SK-N-SH (cell line): Measurements from ENCODE around the gene PGLYRP4. TPM values are rescaled to one million over a fixed set of nuclear protein-coding genes. Genes with fewer than 3 reads are reported as not detected.

Experiments
- CTCF ChIA-PET: fragments of 300-600, 350-600 bp; formaldehyde crosslinking; extraction: SDS; loops from one replicate; lab custom pipeline; 2021; lab: Yijun Ruan, JAX
- POLR2A ChIA-PET: fragments of 350-600 bp; sonication (Branson Sonifier 250); formaldehyde crosslinking; extraction: SDS; loops from one replicate; lab custom pipeline; 2020; ENCODE audit warnings: antibody characterized with exemption, inconsistent platforms; lab: Yijun Ruan, JAX
- DNase-seq: peaks from one replicate; pipeline ENCODE4 v3.0.0; 2012
- H2AFZ ChIP-seq: fragments of 200-600 bp; sonication (generic); 2 replicates; pipeline ENCODE4 v1.8.1; 2016; ENCODE audit warnings: antibody characterized with exemption, mild to moderate bottlenecking, low read depth
- H3F3A ChIP-seq: fragments of 200-600 bp; sonication (generic); replicated peaks from 2 replicates; pipeline ENCODE3; 2016; ENCODE audit warnings: antibody characterized with exemption, mild to moderate bottlenecking; ENCODE audit not compliant: insufficient read depth
- H3K27ac ChIP-seq, 2 experiments: fragments of 200-500 bp in 1 of 2; fragments of 200-600 bp in 1 of 2; sonication (Bioruptor generic) in 1 of 2; sonication (generic), shearing (Covaris generic) in 1 of 2; 2 replicates each; pipeline versions ENCODE4 v1.5.1 to v1.6.1; 2014 to 2016; ENCODE audit warnings: low read depth in 2 of 2, inconsistent platforms in 1 of 2, low read length in 1 of 2, mild to moderate bottlenecking in 1 of 2, mixed read lengths in 1 of 2
- H3K27me3 ChIP-seq: fragments of 200-600 bp; sonication (generic), shearing (Covaris generic); 2 replicates; pipeline ENCODE4 v1.6.1; 2016; ENCODE audit warnings: mixed run types; ENCODE audit not compliant: insufficient read depth
- H3K36me3 ChIP-seq, 2 experiments: fragments of 200-500 bp in 1 of 2; fragments of 200-600 bp in 1 of 2; sonication (Bioruptor generic) in 1 of 2; sonication (generic) in 1 of 2; replicated peaks in 1 of 2; 2 replicates each; pipeline versions ENCODE3 to v1.5.1; 2014 to 2016; ENCODE audit warnings: low read length in 1 of 2, mild to moderate bottlenecking in 1 of 2; ENCODE audit not compliant: insufficient read depth in 2 of 2, control insufficient read depth in 1 of 2
- H3K4me1 ChIP-seq, 2 experiments: fragments of 200-500 bp in 1 of 2; fragments of 200-600 bp in 1 of 2; sonication (Bioruptor generic) in 1 of 2; sonication (generic), shearing (Covaris generic) in 1 of 2; 2 replicates each; pipeline versions ENCODE4 v1.5.1 to v1.6.1; 2014 to 2016; ENCODE audit warnings: low read depth in 1 of 2, low read length in 1 of 2, mixed run types in 1 of 2; ENCODE audit not compliant: insufficient read depth in 2 of 2, control insufficient read depth in 1 of 2
- H3K4me2 ChIP-seq: fragments of 200-600 bp; sonication (generic), shearing (Covaris generic); 2 replicates; pipeline ENCODE4 v1.6.1; 2017; ENCODE audit warnings: mixed run types
- H3K4me3 ChIP-seq, 2 experiments: fragments of 200-500 bp in 1 of 2; fragments of 200-600 bp in 1 of 2; sonication (Bioruptor generic) in 1 of 2; sonication (generic), shearing (Covaris generic) in 1 of 2; 2 replicates each; pipeline versions ENCODE4 v1.5.1 to v1.8.1; 2014 to 2016; ENCODE audit warnings: low read depth in 2 of 2, inconsistent platforms in 1 of 2, low read length in 1 of 2, mild to moderate bottlenecking in 1 of 2, mixed read lengths in 1 of 2, moderate library complexity in 1 of 2
- H3K79me2 ChIP-seq: fragments of 200-600 bp; sonication (generic); 2 replicates; pipeline ENCODE4 v1.8.1; 2017; ENCODE audit warnings: mild to moderate bottlenecking; ENCODE audit not compliant: insufficient read depth
- H3K9ac ChIP-seq: fragments of 200-600 bp; sonication (generic); 2 replicates; pipeline ENCODE4 v1.6.1; 2017; ENCODE audit warnings: mixed run types
- H3K9me2 ChIP-seq: fragments of 200-600 bp; sonication (generic); 2 replicates; pipeline ENCODE4 v1.6.1; 2017; ENCODE audit warnings: mixed run types
- H3K9me3 ChIP-seq: fragments of 200-600 bp; sonication (generic); 2 replicates; pipeline ENCODE4 v1.6.1; 2017; ENCODE audit warnings: mixed run types, mild to moderate bottlenecking, moderate library complexity
- H4K20me1 ChIP-seq: fragments of 200-600 bp; sonication (generic); 2 replicates; pipeline ENCODE4 v1.6.1; 2017; ENCODE audit warnings: mild to moderate bottlenecking, mixed run types; ENCODE audit not compliant: insufficient read depth
- CHD2 ChIP-seq: fragments of 150-350 bp; IDR thresholded peaks from 2 replicates; pipeline ENCODE4 v1.6.1; 2018; ENCODE audit warnings: low read length; ENCODE audit not compliant: partially characterized antibody
- ELF1 ChIP-seq: IDR thresholded peaks from 2 replicates; pipeline ENCODE4 v1.4.0; 2012
- EP300 ChIP-seq, 2 experiments: IDR thresholded peaks; 2 replicates each; pipeline versions ENCODE4 v1.4.0 to v1.6.1; 2012; ENCODE audit warnings: borderline replicate concordance in 1 of 2, low read depth in 1 of 2, low read length in 1 of 2
- EZH2phosphoT487 ChIP-seq: fragments of 200-600 bp; sonication (generic); IDR thresholded peaks from 2 replicates; pipeline ENCODE4 v1.6.1; 2017; ENCODE audit warnings: low read depth, mixed run types, mild to moderate bottlenecking, antibody characterized with exemption, moderate library complexity, borderline replicate concordance
- FOXM1 ChIP-seq: IDR thresholded peaks from 2 replicates; pipeline ENCODE4 v1.4.0; 2012; ENCODE audit warnings: low read depth, mild to moderate bottlenecking
- IRF3 ChIP-seq: fragments of 150-350 bp; IDR thresholded peaks from 2 replicates; pipeline ENCODE4 v1.6.1; 2016; ENCODE audit warnings: mild to moderate bottlenecking, low read depth, low read length
- JUND ChIP-seq: IDR thresholded peaks from 2 replicates; pipeline ENCODE4 v1.4.0; 2012
- MAX ChIP-seq: IDR thresholded peaks from 2 replicates; pipeline ENCODE4 v1.4.0; 2012; ENCODE audit warnings: low read depth
- MEF2A ChIP-seq: IDR thresholded peaks from 2 replicates; pipeline ENCODE4 v1.4.0; 2012; ENCODE audit warnings: low read depth, borderline replicate concordance
- MXI1 ChIP-seq: IDR thresholded peaks from 2 replicates; pipeline ENCODE4 v1.6.1; 2012; ENCODE audit warnings: mild to moderate bottlenecking, low read depth, low read length, improper control_type of control experiment
- NFIC ChIP-seq: IDR thresholded peaks from 2 replicates; pipeline ENCODE4 v1.4.0; 2012; ENCODE audit warnings: borderline replicate concordance
- NRF1 ChIP-seq: IDR thresholded peaks from 2 replicates; pipeline ENCODE4 v1.6.1; 2012; ENCODE audit warnings: low read depth, mild to moderate bottlenecking, low read length
- POLR2AphosphoS5 ChIP-seq: IDR thresholded peaks from 2 replicates; pipeline ENCODE4 v1.6.1; 2012; ENCODE audit warnings: low read depth, low read length
- REST ChIP-seq: IDR thresholded peaks from 2 replicates; pipeline ENCODE4 v1.6.1; 2012; ENCODE audit warnings: mild to moderate bottlenecking, low read depth, low read length, moderate library complexity
- TAF1 ChIP-seq: IDR thresholded peaks from 2 replicates; pipeline ENCODE4 v1.6.1; 2012; ENCODE audit warnings: low read depth, mild to moderate bottlenecking, low read length, moderate library complexity, borderline replicate concordance
- USF1 ChIP-seq: IDR thresholded peaks from 2 replicates; pipeline ENCODE4 v1.4.0; 2012; ENCODE audit warnings: low read depth, borderline replicate concordance
- ZBTB33 ChIP-seq: IDR thresholded peaks from 2 replicates; pipeline ENCODE4 v1.4.0; 2012; ENCODE audit warnings: low read depth, borderline replicate concordance
- whole genome bisulfite sequencing: methylation state at CpG from one replicate; pipeline ENCODE4 v1.1.6; 2017; ENCODE audit warnings: low lambda C conversion rate; 5-methylcytosine and 5-hydroxymethylcytosine counted together
- polyA plus RNA-seq, 3 experiments: library from polyadenylated mRNA; depleted of rRNA; stranded (reverse); fragments of >200 nt; gene quantifications; 2 replicates each; pipeline ENCODE4 v1.2.3, GENCODE V29; 2012
- TF ChIP-seq, protein P1 (sequence below): IDR thresholded peaks from 2 replicates; pipeline ENCODE4; 2012

The PGLYRP4 gene
- polyA plus RNA-seq, 1 of the 3 experiments (the other 2 are of a cell fraction), result not detected

GRCh38 chr1:153371231-153371630 is 22.6 kb upstream of the PGLYRP4 start:
- Histone ChIP-seq H3K9me2 (no peaks in the 10 kb centered on the region), H3K36me3 (no peaks in the 10 kb centered on the region), H3K9ac (no peak overlapping the region), H3K4me3 (no peak overlapping the region), H3K27ac (no peak overlapping the region), H2AFZ (no peak overlapping the region), H3K4me2 (no peak overlapping the region), H4K20me1 (no peaks in the 10 kb centered on the region), H3K79me2 (no peaks in the 10 kb centered on the region), H3F3A (no peaks in the 10 kb centered on the region), H3K9me3 (no peaks in the 10 kb centered on the region), H3K27me3 (peaks cover 8% of the 10 kb centered on the region; the same call in 1 of the 2 replicates), H3K4me1 (no peaks in the 10 kb centered on the region)
- WGBS, result 0% methylated on average over 1 of the region's 1 CpG
- CTCF ChIA-PET, result no interaction called here
- POLR2A ChIA-PET, result no interaction called here
- TF ChIP-seq MEF2A (no peak), EZH2phosphoT487 (no peak), IRF3 (no peak), CHD2 (no peak), NFIC (no peak), FOXM1 (no peak), NRF1 (no peak), MAX (no peak), TAF1 (no peak), REST (no peak), POLR2AphosphoS5 (no peak), USF1 (no peak), ZBTB33 (no peak), ELF1 (no peak), EP300 (IDR thresholded peaks at IDR 0.05; ENCODE audit: borderline replicate concordance in 1 of 2, low read depth in 1 of 2, low read length in 1 of 2) (no peak), MXI1 (no peak), JUND (no peak)
- TF ChIP-seq, protein P1, sequence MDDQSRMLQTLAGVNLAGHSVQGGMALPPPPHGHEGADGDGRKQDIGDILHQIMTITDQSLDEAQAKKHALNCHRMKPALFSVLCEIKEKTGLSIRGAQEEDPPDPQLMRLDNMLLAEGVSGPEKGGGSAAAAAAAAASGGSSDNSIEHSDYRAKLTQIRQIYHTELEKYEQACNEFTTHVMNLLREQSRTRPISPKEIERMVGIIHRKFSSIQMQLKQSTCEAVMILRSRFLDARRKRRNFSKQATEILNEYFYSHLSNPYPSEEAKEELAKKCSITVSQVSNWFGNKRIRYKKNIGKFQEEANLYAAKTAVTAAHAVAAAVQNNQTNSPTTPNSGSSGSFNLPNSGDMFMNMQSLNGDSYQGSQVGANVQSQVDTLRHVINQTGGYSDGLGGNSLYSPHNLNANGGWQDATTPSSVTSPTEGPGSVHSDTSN, result no peak
- DNase-seq, result no peak
